HG03097 (cell line): Measurements from ENCODE around the gene THOP1.

ENCODE experiments used
- ATAC-seq: cut with Tn5 transposase; IDR thresholded peaks from one replicate; pipeline ENCODE4 v1.9.1; 2021; ENCODE audit not compliant: unreplicated experiment, low FRiP score

THOP1 gene

DNA sequence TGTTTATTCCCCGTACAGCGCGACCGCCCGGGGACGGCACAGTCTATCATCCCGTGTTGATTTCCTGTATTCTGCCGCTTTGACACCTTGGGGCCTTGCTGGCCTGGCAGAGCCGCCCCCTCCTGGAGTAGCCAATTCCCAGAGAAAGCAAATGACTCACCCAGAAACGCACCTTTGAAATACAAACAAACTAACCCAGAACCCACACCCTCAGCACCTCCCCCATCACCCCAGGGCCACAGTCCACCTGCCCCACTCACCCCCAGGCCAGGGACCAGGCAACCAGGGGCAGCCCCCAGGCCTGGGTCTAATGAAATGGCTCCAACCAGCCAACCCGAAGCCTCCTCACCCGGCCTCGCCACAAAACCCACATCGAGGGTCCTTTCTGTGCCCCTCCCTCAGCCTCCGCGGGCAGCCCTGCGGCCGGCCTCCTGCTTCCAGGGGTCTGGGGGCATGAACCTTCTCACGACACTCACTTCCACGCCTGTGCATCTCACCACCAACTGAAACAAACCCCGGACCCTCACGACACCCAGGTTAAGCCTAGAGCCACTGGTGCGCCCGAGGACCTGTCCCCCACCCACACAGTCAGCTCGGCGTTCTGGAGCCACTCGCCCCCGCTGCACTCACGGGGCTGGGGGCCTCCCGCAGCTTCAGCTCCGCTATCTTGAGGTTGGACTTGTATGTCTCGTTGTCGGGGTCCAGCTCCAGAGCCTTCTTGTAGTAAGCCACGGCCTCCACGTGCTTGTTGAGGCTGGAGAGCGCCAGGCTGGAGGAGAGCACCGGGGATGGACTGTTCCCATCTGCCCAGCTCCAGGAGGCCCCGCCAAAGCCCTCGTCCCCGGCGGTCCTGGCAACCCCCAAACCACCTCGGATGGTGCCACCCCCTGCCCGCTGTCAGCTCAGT lies 23.2 kb upstream of the THOP1 start:
- no peak for ATAC-seq

- no peak for ATAC-seq
Observed at GRCh38 chr19:2762783-2763496, 22.4 kb upstream of the THOP1 start.

DNA sequence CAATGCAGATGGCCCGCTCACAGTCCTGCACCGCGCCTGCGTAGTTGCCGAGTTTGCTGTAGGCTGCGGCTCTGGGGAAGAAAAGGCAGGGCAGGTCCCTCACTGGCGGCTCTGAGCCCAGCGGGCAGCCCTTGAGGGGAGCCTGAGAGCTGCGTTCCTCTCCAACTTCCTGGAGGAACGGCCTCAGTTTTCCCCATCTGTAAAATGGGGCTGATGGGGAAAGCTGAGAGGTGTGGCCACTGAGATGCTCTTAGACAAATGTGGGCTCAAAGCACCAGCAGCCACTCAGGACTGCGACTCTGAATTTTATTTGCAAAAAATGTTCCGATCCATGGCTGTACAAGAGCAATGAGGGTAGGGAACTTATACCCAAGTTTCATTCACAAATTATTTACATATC lies 21.6 kb upstream of the THOP1 start:
- ATAC-seq, result no peak

DNA sequence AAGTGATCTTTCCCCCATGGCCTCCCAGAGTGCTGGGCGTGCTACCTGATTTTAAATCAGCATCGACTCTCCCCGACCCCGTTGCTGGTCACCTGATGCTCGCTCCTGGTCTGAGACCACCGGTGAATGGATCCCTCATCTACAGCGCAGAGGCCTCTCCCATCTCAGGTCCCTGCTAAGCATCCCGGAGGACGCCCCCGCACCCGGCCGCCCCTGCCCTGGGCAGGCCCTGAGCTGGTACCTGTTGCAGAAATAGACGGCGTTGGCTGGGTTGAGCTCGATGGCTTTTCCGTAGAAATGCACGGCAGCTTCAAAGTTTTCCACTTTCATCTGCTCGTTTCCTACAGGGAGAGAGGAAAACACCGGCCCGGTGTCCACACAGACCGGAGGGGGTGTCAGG lies 20.4 kb upstream of the THOP1 start:
- no peak for ATAC-seq

DNA sequence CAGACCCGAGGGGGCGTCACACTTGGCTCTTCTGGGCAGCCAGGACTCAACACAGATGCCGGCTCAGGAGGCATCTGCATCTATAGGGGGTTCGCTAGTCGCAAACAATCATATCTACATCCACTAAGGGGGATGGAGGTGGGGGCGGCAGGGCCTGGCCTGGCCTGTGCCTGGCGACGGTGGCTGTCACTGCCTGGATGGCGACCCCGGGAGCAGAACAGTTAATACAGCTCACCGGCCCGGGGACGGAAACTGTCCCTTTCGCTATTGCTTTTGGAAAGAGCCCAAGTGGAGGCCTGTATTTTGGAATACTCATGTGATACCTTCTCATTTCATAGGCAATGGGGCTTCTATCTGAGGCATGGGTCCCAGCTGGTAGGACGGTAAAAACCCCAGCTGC lies 19.9 kb upstream of the THOP1 start:
- no peak for ATAC-seq

DNA sequence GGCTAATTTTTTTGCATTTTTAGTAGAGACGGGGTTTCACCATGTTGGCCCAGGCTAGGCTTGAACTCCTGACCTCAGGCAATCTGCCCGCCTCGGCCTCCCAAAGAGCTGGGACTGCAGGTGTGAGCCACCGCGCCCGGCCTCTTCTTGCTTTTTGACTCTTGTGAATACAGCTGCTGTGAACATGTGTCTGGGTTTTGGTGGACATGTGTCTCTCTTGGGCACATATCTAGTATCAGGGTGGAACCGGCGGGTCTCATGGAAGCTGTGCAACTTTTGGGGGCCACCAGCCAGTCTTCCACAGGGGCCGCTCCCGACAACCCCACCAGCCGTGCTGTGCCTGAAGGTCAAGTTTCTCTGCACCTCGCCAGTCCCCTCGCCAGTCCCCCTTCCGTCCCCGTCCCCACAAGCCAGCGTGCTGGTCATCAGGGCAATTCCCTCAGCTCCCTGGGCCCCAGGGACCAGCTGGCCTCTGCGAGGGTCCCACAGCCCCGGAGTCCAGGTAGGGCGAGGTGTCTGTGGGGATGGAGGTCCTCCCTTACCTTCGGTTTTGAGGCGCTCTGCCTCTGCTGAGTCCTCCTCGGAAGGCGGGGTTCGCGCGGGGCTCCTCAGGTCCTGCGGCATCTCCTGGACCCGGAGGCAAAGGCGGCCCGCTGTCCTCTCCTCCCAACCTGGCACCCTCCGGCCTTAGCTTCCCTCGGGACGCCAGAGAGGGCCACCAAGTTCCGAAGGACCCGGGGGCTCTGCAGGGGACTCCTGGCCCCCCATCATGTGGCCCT lies 18.5 kb upstream of the THOP1 start:
- ATAC-seq, result no peak

GRCh38 chr19:2767688-2768087 lies 17.6 kb upstream of the THOP1 start:
- ATAC-seq, result no peak

DNA sequence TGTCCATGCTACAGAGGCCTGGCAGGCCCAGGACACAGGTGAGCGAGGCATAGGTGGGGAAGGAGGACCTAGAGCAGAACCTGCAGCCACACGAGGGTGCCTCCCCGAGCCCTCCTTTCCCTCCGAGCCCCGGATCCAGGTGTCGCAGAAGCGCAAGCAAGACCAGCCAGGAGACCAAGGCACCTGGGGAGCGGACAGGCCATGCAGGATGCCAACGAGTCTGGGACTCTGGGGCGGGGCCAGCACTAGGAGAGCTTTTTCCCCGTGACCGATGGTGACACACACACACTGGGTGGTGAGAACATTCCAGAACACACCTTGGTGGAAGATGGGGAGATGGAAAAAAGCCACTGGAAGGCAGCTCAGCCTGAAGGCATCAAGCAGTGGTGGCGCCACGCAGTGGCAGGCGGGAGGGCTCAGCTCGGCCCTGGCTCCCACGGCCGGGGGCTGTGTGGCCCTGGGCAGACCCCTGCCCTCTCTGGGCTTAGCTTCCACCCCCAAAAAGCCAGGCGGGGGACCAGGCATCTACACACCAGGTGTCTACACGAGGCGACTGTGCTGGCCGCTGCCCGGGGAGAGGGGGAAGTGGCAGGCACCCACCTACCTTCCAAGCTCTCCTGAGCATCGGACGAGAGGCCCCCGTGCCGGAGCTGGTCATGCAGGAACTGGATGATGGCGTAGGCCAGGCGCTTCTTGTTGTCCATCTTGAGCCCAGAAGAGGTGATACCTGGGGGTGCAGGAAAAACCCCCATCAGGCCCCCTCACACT lies 16.8 kb upstream of the THOP1 start:
- no peak for ATAC-seq

- ATAC-seq, result no peak
Observed at GRCh38 chr19:2769218-2769617, 16.1 kb upstream of the THOP1 start.

DNA sequence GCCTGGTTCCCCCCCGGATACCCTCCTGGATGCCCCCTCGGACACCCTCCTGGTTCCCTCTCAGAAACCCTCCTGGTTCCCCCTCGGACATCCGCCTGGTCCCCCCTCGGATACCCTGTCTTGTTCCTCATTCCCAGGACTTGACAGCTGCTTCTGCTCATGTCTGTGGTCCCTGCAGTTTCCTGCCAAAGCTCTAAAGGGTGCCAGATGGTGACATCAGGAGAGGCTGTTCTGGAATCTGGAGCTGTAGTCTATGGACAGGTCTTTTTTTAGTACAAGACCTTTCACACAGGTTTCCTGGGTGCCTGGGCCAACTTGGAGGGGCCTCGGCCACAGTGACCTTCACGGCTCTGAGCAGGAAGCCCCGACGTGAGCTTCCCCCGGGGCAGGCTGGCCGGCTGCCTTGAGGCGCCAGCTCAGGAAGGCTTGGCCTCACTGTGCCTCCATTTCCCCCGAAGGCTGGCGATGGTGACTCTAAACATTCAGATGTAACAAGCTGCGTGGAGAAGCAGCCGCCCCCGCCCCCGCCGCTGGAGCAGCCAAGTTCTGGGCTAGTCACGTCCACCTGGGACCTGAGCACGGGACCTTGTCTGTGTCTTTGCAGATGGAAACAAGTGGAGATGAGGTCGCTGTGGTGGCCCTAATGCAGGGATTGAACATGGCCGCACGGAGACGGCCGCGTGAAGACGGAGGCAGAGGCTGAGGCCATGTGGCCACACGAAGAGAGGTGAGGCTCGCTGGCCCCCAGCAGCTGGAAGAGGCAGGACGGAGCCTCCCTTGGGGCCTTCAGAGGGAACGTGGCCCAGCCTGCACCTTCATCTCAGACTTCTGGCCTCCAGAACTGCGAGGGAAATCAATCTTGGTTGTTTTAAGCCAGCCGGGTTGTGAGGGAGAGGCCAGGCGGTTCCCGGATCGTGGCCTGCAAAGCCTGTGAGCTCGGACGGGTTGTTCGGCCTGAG lies 15.0 kb upstream of the THOP1 start:
- no peak for ATAC-seq

DNA sequence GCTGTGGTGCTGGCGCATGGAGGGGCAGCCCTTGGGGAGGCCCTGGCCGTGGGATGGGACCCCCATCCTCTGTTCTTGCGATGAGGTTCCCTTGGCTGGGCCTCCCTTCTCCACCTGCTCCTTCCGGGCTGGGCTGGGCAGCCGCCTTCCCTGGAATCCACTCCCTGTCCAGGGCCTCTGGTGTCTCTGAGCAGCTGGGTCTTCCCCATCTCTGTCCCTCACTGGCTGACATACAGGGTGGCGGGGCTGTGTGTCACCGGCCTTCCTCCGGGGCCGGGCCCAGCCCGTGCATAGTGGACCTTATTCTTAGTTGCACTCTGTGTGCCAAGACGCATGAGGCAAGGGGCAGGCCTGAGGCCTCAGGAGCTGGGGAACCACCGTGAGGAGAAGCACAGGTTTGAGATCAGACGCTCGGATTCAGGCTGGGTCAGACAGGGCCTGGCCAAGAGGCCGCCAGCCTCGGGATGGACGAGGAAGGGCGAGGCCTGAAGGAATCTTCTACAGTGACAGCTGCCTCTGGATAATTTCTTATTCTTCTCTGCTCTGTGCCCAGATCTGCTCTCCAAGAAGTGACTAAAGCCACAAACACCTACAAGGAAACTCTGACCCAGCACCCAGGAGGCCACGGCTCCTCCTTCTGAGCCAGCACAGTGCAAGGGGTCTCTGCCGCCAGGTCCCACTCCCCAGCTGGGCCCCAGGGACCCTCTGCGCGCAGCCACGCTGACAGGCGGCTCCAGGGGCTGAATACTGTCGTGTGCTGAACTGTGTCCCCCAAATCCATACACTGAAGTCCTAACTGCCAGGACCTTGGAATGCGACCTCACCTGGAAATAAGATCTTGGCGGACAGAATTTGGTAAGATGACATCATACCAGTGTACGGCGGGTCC lies 13.3 kb upstream of the THOP1 start:
- ATAC-seq, result no peak

DNA sequence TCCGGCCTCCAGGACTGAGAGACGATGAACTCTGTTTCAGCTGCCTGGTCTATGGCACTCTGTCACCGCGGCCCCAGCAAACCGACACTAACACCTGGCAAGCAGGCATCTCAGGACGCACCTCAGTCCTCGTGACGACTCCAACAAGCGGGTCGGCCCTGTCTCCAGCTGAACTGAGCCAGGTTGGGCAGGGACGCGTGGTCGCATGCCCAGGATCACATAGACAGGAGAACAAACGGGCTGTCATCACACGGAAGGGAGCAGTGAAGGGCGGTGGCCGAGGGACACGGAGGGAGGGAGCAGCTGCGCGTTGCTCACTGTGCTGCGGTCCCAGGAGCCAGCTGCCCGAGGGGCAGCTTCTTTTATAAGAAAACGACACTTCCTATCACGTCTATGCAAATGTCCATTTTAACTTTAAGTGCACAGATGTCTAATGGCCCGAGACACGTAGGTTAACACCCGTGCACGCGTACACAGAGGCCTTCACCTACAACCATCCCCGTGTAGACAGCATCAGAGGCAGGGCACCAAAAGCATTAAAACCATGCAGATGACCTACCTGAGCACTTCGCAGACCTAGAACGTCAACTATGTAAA lies 11.1 kb upstream of the THOP1 start:
- ATAC-seq, result no peak

DNA sequence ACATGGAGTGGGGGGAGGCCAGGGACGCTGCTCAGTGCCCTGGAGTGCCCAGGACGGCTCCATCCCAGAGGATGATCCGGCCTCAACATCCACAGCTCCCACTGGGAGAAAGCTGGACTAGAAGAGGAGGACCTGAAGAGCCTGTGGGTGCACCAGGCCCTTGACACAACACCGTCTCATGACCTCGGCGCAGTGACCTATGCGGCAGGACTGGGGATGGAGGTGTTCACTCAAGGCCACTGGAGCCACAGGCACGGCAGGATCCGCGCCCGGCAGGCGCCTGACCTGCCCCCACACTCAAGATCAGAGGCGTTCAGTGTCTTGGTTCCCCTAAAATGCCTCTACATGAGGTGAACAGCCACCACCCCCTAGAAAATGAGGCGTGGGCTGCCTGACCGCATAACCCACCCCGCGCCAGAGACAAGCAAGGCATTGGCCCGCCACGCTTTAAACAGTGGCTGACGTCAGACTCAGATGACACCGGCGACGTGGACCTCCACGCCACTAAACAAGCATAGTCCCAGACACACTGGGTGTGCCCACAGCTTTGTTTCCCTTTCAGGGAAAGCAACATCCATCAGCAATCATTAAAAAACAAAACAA lies 10.2 kb upstream of the THOP1 start:
- no peak for ATAC-seq

GRCh38 chr19:2775556-2776430 lies 9.5 kb upstream of the THOP1 start:
- no peak for ATAC-seq

DNA sequence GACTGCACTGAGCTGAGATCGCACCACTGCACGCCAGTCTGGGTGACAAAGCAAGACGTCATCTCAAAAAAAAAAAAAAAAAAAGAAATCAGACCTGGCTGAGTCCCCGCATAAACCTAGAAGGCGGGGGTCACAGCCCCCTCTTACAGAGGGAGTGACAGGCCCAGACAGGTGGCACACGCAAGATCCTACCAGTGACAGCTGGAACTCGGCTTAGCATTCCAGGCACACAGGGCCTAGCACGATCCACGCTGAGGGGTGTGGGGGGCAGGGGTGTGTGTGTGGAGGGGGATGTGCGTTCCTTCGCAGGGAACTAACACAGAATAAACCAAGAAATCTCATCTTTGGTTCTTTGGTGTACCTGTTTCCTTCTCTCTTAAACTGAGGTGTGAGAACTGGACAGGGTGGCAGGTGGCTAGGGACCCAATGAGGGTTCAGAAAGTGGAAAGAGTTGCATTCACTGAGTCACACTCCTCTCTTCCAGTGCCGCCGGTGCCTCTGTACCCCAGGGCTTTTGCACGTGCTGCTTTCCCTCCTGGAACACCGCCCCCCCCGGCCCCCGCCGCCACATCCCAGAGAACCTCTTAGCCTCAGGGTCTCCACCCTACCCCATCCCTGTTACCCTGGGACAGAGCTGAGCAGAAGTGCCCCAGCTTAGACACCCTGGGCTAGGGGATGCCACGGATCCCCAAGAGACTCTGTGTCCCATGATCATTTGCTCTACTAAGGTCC lies 7.2 kb upstream of the THOP1 start:
- no peak for ATAC-seq

DNA sequence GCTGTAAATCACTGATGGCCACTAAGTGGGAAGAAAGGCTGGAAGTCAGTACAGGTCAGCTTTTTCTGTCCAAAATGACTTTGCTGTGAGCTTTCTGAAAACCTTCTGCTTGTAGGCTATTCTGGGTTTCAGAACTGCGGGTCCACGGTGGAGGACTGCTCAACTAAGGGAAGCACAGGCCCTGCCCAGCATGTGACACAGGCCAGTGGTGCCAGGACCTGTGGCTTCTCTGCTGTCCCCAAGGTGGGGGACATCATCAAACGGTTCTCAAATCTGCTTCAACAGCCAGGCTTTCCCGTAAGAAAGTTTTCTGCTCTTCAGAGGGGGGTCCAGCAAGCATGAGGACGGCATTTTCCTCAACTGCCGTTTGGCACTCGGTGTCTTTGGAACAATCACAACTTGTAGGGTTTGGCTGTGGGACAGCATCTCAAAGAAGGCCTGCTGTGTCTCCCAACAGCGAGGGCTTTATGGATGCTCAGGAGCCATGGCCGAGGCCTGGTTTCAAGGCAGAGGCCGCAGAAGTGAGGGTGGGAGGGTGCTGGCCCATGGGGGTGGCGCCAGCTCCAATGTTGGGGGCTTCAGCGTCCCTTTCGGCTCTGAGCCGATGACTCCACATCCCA lies 6.1 kb upstream of the THOP1 start:
- ATAC-seq, result no peak
